Fibroblast of lung (primary cell): Measurements from ENCODE around the gene TOMM40. TPM values are rescaled to one million over a fixed set of nuclear protein-coding genes. Genes with fewer than 3 reads are reported as not detected.

ENCODE experiments used
- DNase-seq, 2 donors: peaks; one replicate each; pipeline versions ENCODE4 v3.0.0 to v3.0.0-alpha.2; 2010; ENCODE audit warnings: low read depth in 2 of 2
- H2AFZ ChIP-seq: 2 replicates; pipeline ENCODE4 v1.5.1; 2012; ENCODE audit warnings: low read length, control low read depth, inconsistent platforms
- H3K27ac ChIP-seq: 2 replicates; pipeline ENCODE4 v1.5.1; 2011; ENCODE audit warnings: low read length, control low read depth; ENCODE audit not compliant: insufficient read depth
- H3K27me3 ChIP-seq: 2 replicates; pipeline ENCODE4 v1.5.1; 2011; ENCODE audit warnings: mild to moderate bottlenecking, low read length; ENCODE audit not compliant: control insufficient read depth, insufficient read depth
- H3K36me3 ChIP-seq: 2 replicates; pipeline ENCODE4 v1.5.1; 2011; ENCODE audit warnings: low read length; ENCODE audit not compliant: control insufficient read depth, insufficient read depth
- H3K4me1 ChIP-seq: 2 replicates; pipeline ENCODE4 v1.5.1; 2011; ENCODE audit warnings: low read length; ENCODE audit not compliant: control insufficient read depth, insufficient read depth; ENCODE audit errors: extremely low read depth
- H3K4me2 ChIP-seq: 2 replicates; pipeline ENCODE4 v1.5.1; 2011; ENCODE audit warnings: low read length, control low read depth; ENCODE audit not compliant: insufficient read depth; ENCODE audit errors: extremely low read depth
- H3K4me3 ChIP-seq, 4 experiments: fragments of 200-600 bp in 1 of 4; sonication (generic) in 1 of 4; replicated peaks in 1 of 4; 2 replicates each; pipeline ENCODE4 v1.5.1; 2011 to 2016; ENCODE audit warnings: low read length in 4 of 4, low read depth in 3 of 4, mild to moderate bottlenecking in 3 of 4, control low read depth in 2 of 4, inconsistent platforms in 1 of 4, mixed read lengths in 1 of 4; ENCODE audit not compliant: insufficient read depth in 1 of 4; ENCODE audit errors: control extremely low read depth in 1 of 4
- H3K79me2 ChIP-seq: 2 replicates; pipeline ENCODE4 v1.5.1; 2012; ENCODE audit warnings: mild to moderate bottlenecking, low read length, inconsistent platforms; ENCODE audit not compliant: control insufficient read depth, insufficient read depth
- H3K9ac ChIP-seq: 2 replicates; pipeline ENCODE4 v1.5.1; 2011; ENCODE audit warnings: mild to moderate bottlenecking, low read length, control low read depth; ENCODE audit not compliant: insufficient read depth
- H3K9me3 ChIP-seq: 2 replicates; pipeline ENCODE4 v1.5.1; 2012; ENCODE audit warnings: low read depth, low read length; ENCODE audit not compliant: control insufficient read depth, insufficient read depth
- H4K20me1 ChIP-seq: 2 replicates; pipeline ENCODE4 v1.5.1; 2011; ENCODE audit warnings: low read length; ENCODE audit not compliant: control insufficient read depth, insufficient read depth; ENCODE audit errors: extremely low read depth
- EZH2 ChIP-seq: IDR thresholded peaks from 2 replicates; pipeline ENCODE4 v1.5.1; 2012; ENCODE audit warnings: low read length, control low read depth, mild to moderate bottlenecking; ENCODE audit errors: missing control alignments
- polyA plus RNA-seq, 2 donors: library from polyadenylated mRNA; depleted of rRNA in 1 of 2; stranded (reverse) in 1 of 2; unstranded in 1 of 2; fragments of >200 nt; gene quantifications; 2 replicates each; pipeline ENCODE4 v1.2.1, GENCODE V29; 2011 to 2012; ENCODE audit warnings: missing spikeins in 1 of 2
- total RNA-seq: library from RNA; depleted of rRNA; stranded (reverse); fragments of >200 nt; gene quantifications from 2 replicates; pipeline ENCODE4 v1.2.1, GENCODE V29; 2014
- TF ChIP-seq, protein P1 (sequence below), 2 donors: IDR thresholded peaks in 1 of 2; conservative IDR thresholded peaks in 1 of 2; 1 replicate in 1 of 2; 2 replicates in 1 of 2; pipeline ENCODE4 v1.5.1; 2011 to 2012; ENCODE audit warnings: low read length in 2 of 2, control low read depth in 1 of 2, inconsistent platforms in 1 of 2, low read depth in 1 of 2, mild to moderate bottlenecking in 1 of 2

The TOMM40 gene
- total and polyA plus RNA-seq, 2 donors (not counting 1 experiment from before 2014, with no cell fraction given), result 21.8 to 32.1 TPM

DNA sequence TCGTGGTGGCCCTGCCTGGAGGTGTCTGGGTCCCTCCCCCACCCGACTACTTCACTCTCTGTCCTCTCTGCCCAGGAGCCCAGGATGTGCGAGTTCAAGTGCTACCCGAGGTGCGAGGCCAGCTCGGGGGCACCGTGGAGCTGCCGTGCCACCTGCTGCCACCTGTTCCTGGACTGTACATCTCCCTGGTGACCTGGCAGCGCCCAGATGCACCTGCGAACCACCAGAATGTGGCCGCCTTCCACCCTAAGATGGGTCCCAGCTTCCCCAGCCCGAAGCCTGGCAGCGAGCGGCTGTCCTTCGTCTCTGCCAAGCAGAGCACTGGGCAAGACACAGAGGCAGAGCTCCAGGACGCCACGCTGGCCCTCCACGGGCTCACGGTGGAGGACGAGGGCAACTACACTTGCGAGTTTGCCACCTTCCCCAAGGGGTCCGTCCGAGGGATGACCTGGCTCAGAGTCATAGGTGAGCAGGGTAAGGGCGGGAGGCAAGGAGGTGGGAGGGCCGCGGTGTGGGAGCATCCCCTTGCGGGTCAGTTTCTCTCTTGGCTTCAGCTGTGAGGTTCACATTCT is 25.8 kb upstream of the TOMM40 start:
- no peaks in the 10 kb centered on the region for H3K27me3 ChIP-seq
- H2AFZ ChIP-seq, result no peak overlapping the region
- no peak overlapping the region for H3K4me2 ChIP-seq
- H3K36me3 ChIP-seq, result peaks cover 8% of the 10 kb centered on the region
- H3K9ac ChIP-seq, result no peak overlapping the region
- no peak overlapping the region for H3K27ac ChIP-seq
- no peak overlapping the region for H3K4me3 ChIP-seq
- H3K9me3 ChIP-seq, result no peaks in the 10 kb centered on the region
- TF ChIP-seq, protein P1, sequence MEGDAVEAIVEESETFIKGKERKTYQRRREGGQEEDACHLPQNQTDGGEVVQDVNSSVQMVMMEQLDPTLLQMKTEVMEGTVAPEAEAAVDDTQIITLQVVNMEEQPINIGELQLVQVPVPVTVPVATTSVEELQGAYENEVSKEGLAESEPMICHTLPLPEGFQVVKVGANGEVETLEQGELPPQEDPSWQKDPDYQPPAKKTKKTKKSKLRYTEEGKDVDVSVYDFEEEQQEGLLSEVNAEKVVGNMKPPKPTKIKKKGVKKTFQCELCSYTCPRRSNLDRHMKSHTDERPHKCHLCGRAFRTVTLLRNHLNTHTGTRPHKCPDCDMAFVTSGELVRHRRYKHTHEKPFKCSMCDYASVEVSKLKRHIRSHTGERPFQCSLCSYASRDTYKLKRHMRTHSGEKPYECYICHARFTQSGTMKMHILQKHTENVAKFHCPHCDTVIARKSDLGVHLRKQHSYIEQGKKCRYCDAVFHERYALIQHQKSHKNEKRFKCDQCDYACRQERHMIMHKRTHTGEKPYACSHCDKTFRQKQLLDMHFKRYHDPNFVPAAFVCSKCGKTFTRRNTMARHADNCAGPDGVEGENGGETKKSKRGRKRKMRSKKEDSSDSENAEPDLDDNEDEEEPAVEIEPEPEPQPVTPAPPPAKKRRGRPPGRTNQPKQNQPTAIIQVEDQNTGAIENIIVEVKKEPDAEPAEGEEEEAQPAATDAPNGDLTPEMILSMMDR (conservative IDR thresholded peaks at IDR 0.05 in 1 of 2, IDR thresholded peaks at IDR 0.05 in 1 of 2; ENCODE audit: low read depth in 1 of 2, low read length in 2 of 2), result no peak
- no peak for TF ChIP-seq EZH2
- no peaks in the 10 kb centered on the region for H3K4me1 ChIP-seq
- peaks cover 3% of the 10 kb centered on the region for H3K79me2 ChIP-seq
- DNase-seq, result no peak
- H4K20me1 ChIP-seq, result no peaks in the 10 kb centered on the region

DNA sequence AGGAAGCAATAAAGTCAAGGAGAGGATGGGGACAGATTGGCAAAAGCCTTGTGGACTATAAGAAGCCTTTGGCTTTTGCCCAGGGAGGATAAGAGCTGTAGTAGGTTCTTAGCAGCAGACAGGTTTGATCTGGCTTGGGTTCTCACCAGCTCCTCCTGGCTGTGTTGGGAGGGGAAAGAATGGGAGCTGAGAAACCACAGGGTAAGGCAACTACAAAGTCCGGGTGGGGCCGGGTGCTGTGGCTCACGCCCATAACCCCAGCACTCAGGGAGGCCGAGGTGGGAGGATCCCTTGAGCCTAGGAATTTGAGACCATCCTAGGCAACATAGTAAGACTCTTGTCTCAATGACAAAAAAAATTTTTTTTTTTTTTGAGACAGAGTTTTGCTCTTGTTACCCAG is 24.4 kb upstream of the TOMM40 start:
- no peak for TF ChIP-seq EZH2
- TF ChIP-seq, protein P1 (conservative IDR thresholded peaks at IDR 0.05 in 1 of 2, IDR thresholded peaks at IDR 0.05 in 1 of 2; ENCODE audit: low read depth in 1 of 2, low read length in 2 of 2), result no peak
- no peaks in the 10 kb centered on the region for H3K27me3 ChIP-seq
- no peaks in the 10 kb centered on the region for H3K9me3 ChIP-seq
- no peak overlapping the region for H3K27ac ChIP-seq
- no peaks in the 10 kb centered on the region for H3K4me1 ChIP-seq
- H3K36me3 ChIP-seq, result peaks cover 10% of the 10 kb centered on the region
- no peaks in the 10 kb centered on the region for H4K20me1 ChIP-seq
- H3K79me2 ChIP-seq, result peaks cover 2% of the 10 kb centered on the region
- DNase-seq, result no peak
- H3K4me3 ChIP-seq, result no peak overlapping the region
- H2AFZ ChIP-seq, result no peak overlapping the region
- no peak overlapping the region for H3K4me2 ChIP-seq
- no peak overlapping the region for H3K9ac ChIP-seq

DNA sequence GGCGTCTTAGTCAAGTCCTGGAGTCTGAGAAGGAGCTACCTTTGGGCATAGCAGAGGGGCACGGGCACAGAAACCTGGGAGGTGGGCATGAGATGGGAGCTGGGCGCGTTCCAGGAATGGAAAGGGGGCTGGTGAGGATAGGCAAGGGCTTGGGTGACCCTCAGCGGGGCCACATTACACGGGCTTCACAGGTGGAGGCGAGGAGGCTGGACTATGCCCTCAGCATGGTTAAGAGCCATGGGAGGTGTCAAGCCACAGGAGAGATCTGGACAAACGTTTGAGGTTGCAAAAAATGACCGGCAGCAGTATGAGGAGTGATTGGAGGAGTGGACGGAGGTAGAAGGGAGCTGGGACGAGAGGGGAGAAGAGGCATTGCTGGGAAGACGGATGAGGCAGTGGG is 23.5 kb upstream of the TOMM40 start:
- peaks cover 19% of the 10 kb centered on the region for H3K36me3 ChIP-seq
- no peak for TF ChIP-seq EZH2
- TF ChIP-seq, protein P1 (conservative IDR thresholded peaks at IDR 0.05 in 1 of 2, IDR thresholded peaks at IDR 0.05 in 1 of 2; ENCODE audit: low read depth in 1 of 2, low read length in 2 of 2), result no peak
- no peaks in the 10 kb centered on the region for H4K20me1 ChIP-seq
- no peak overlapping the region for H3K9ac ChIP-seq
- no peaks in the 10 kb centered on the region for H3K79me2 ChIP-seq
- H3K27me3 ChIP-seq, result no peaks in the 10 kb centered on the region
- DNase-seq, result no peak
- H3K27ac ChIP-seq, result no peak overlapping the region
- no peaks in the 10 kb centered on the region for H3K4me1 ChIP-seq
- no peak overlapping the region for H3K4me2 ChIP-seq
- H3K4me3 ChIP-seq, result no peak overlapping the region
- H2AFZ ChIP-seq, result no peak overlapping the region
- H3K9me3 ChIP-seq, result no peaks in the 10 kb centered on the region
